Peyer's patch (tissue), 4 donors: ENCODE results near the gene RALGPS2. TPM values are rescaled to one million over a fixed set of nuclear protein-coding genes. Genes with fewer than 3 reads are reported as not detected.

ENCODE experiments used
- DNase-seq, 3 donors: peaks; one replicate each; pipeline ENCODE4 v3.0.0-alpha.2; 2017 to 2019
- H3K27ac ChIP-seq, 4 donors: fragments of 200-600 bp; sonication (generic); one replicate each; pipeline ENCODE4 v1.5.1; 2016 to 2019
- H3K27me3 ChIP-seq, 2 donors: fragments of 200-600 bp; sonication (generic); one replicate each; pipeline ENCODE4 v1.5.1; 2019
- H3K36me3 ChIP-seq, 3 donors: fragments of 200-600 bp; sonication (generic); one replicate each; pipeline ENCODE4 v1.5.1; 2016 to 2019
- H3K4me1 ChIP-seq, 4 donors: fragments of 200-600 bp; sonication (generic); one replicate each; pipeline ENCODE4 v1.5.1; 2016 to 2019
- H3K4me3 ChIP-seq, 4 donors: fragments of 200-600 bp; sonication (generic); 1 replicate in 3 of 4; 2 replicates in 1 of 4; pipeline ENCODE4 v1.5.1; 2016 to 2019; ENCODE audit warnings: mild to moderate bottlenecking in 1 of 4
- H3K9me3 ChIP-seq, 4 donors: fragments of 200-600 bp; sonication (generic); one replicate each; pipeline ENCODE4 v1.5.1; 2016 to 2019; ENCODE audit warnings: mild to moderate bottlenecking in 1 of 4
- POLR2A ChIP-seq, 2 donors: fragments of 450-650 bp; IDR thresholded peaks; one replicate each; pipeline ENCODE4 v1.5.1; 2017; ENCODE audit warnings: antibody characterized with exemption in 2 of 2, mild to moderate bottlenecking in 2 of 2, moderate library complexity in 2 of 2
- total RNA-seq, 4 donors: library from RNA; depleted of rRNA; stranded (reverse); fragments of >200 nt; gene quantifications; one replicate each; pipeline ENCODE4 v1.1.0, GENCODE V29; 2016
- TF ChIP-seq, protein P1 (sequence below), 6 experiments: fragments of 450-650 bp in 4 of 6; fragments of 200-600 bp in 2 of 6; sonication (generic) in 1 of 6; IDR thresholded peaks; one replicate each; pipeline ENCODE4 v1.5.1; 2017 to 2019; ENCODE audit warnings: antibody characterized with exemption in 6 of 6, mild to moderate bottlenecking in 3 of 6, moderate library complexity in 1 of 6

Gene RALGPS2
- total RNA-seq, 4 donors from 2014 or later, result 25.8 to 102 (median 40.6) TPM

DNA sequence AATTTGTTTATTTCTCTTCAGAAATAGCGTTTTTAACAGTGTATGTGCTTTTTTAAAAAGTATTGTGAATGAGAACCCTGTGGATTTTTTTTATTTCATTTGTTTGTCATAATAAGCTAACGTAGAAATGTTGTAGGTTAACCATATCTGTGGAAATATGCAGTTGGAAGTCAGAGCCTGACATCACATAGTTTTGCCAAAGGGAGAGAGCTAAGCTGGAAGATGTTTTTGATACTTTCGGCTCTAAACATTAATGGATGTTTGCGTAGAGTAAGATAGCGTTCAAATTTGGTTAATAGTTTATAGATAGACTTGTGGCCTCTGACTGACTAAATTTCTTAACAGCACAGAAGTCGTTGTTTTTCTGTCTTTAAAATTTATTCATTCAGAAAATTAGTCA lies 193.3 kb downstream of the RALGPS2 start:
- Histone ChIP-seq H3K4me3 (no peak overlapping the region), H3K36me3 (peaks cover 0 to 7% (median 0%) of the 10 kb centered on the region in 3 donors), H3K27ac (no peak overlapping the region), H3K9me3 (no peaks in the 10 kb centered on the region), H3K27me3 (no peaks in the 10 kb centered on the region), H3K4me1 (no peaks in the 10 kb centered on the region)
- DNase-seq, result no peak
- TF ChIP-seq POLR2A (IDR thresholded peaks at IDR 0.05), result no peak
- TF ChIP-seq, protein P1, sequence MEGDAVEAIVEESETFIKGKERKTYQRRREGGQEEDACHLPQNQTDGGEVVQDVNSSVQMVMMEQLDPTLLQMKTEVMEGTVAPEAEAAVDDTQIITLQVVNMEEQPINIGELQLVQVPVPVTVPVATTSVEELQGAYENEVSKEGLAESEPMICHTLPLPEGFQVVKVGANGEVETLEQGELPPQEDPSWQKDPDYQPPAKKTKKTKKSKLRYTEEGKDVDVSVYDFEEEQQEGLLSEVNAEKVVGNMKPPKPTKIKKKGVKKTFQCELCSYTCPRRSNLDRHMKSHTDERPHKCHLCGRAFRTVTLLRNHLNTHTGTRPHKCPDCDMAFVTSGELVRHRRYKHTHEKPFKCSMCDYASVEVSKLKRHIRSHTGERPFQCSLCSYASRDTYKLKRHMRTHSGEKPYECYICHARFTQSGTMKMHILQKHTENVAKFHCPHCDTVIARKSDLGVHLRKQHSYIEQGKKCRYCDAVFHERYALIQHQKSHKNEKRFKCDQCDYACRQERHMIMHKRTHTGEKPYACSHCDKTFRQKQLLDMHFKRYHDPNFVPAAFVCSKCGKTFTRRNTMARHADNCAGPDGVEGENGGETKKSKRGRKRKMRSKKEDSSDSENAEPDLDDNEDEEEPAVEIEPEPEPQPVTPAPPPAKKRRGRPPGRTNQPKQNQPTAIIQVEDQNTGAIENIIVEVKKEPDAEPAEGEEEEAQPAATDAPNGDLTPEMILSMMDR (IDR thresholded peaks at IDR 0.05), result no peak

- Histone ChIP-seq H3K4me1 (no peaks in the 10 kb centered on the region), H3K4me3 (no peak overlapping the region), H3K36me3 (peaks cover 0 to 4% (median 0%) of the 10 kb centered on the region in 3 donors), H3K27me3 (no peaks in the 10 kb centered on the region), H3K27ac (no peak overlapping the region), H3K9me3 (no peaks in the 10 kb centered on the region)
- TF ChIP-seq POLR2A (IDR thresholded peaks at IDR 0.05), result no peak
- TF ChIP-seq, protein P1 (IDR thresholded peaks at IDR 0.05), result no peak
- no peak for DNase-seq
Observed at GRCh38 chr1:178918955-178919354, 193.9 kb downstream of the RALGPS2 start.

DNA sequence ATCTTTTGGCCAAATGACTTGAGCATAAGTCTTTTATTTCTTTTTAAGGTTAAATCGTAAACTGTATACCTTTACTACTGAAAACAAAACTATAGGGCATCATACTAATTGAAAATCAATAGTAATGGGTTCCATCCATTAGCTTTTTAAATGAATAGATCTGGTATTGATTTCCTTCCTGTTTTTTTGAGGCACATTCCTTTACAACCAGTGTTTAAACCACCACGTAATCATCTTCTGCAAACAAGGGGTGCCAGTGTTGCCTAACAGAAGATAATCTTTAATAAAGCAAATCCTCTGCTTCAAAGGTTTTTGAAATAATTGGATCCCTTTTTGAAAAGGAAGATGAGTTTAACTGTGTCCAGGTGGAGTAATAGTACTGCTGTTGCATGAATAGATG lies 194.5 kb downstream of the RALGPS2 start:
- Histone ChIP-seq H3K27ac (no peak overlapping the region), H3K36me3 (no peaks in the 10 kb centered on the region), H3K4me3 (no peak overlapping the region), H3K9me3 (no peaks in the 10 kb centered on the region), H3K4me1 (no peaks in the 10 kb centered on the region), H3K27me3 (no peaks in the 10 kb centered on the region)
- DNase-seq, result no peak
- no peak for TF ChIP-seq POLR2A (IDR thresholded peaks at IDR 0.05)
- TF ChIP-seq, protein P1 (IDR thresholded peaks at IDR 0.05), result no peak

- H3K27me3 ChIP-seq, result no peaks in the 10 kb centered on the region
Observed at GRCh38 chr1:178921499-178921898, 196.5 kb downstream of the RALGPS2 start.

GRCh38 chr1:178923512-178923911 lies 198.5 kb downstream of the RALGPS2 start:
- no peaks in the 10 kb centered on the region for H3K4me1 ChIP-seq
- no peak overlapping the region for H3K27ac ChIP-seq
- no peaks in the 10 kb centered on the region for H3K36me3 ChIP-seq
- TF ChIP-seq, protein P1 (IDR thresholded peaks at IDR 0.05), result no peak
- TF ChIP-seq POLR2A (IDR thresholded peaks at IDR 0.05), result no peak
- H3K4me3 ChIP-seq, result no peak overlapping the region
- DNase-seq, result no peak
- no peaks in the 10 kb centered on the region for H3K9me3 ChIP-seq
- H3K27me3 ChIP-seq, result no peaks in the 10 kb centered on the region

More at GRCh38 chr1:178921499-178921898, 196.5 kb downstream of the RALGPS2 start:
- no peaks in the 10 kb centered on the region for H3K4me1 ChIP-seq
- DNase-seq, result no peak
- H3K36me3 ChIP-seq, result no peaks in the 10 kb centered on the region
- H3K9me3 ChIP-seq, result no peaks in the 10 kb centered on the region
- no peak overlapping the region for H3K4me3 ChIP-seq
- TF ChIP-seq, protein P1 (IDR thresholded peaks at IDR 0.05), result no peak
- no peak for TF ChIP-seq POLR2A (IDR thresholded peaks at IDR 0.05)
- H3K27ac ChIP-seq, result no peak overlapping the region

- Histone ChIP-seq H3K36me3 (no peaks in the 10 kb centered on the region), H3K4me1 (no peaks in the 10 kb centered on the region), H3K27me3 (no peaks in the 10 kb centered on the region), H3K27ac (no peak overlapping the region), H3K9me3 (no peaks in the 10 kb centered on the region), H3K4me3 (no peak overlapping the region)
- DNase-seq, result no peak
- TF ChIP-seq, protein P1 (IDR thresholded peaks at IDR 0.05), result no peak
- TF ChIP-seq POLR2A (IDR thresholded peaks at IDR 0.05), result no peak
Observed at GRCh38 chr1:178926046-178926445, 201.0 kb downstream of the RALGPS2 start.
